HT1080 (cell line): ENCODE results near the gene HFE. TPM values are rescaled to one million over a fixed set of nuclear protein-coding genes. Genes with fewer than 3 reads are reported as not detected.
"Not testable (repeated sequence)": the region's sequence is repeated elsewhere in the genome, so short reads cannot be mapped to it uniquely, and the experiment has no call there.

Source experiments
- DNase-seq: peaks from one replicate; pipeline ENCODE4 v3.0.0-alpha.2; 2015; ENCODE audit warnings: low read depth
- total RNA-seq: library from RNA; depleted of rRNA; stranded (reverse); fragments of >200 nt; shearing (Covaris generic); gene quantifications from 2 replicates; pipeline ENCODE4 v1.2.3, GENCODE V29; 2014

The HFE gene
- total RNA-seq, 1 experiment from 2014 or later, result 3.4 TPM

DNA sequence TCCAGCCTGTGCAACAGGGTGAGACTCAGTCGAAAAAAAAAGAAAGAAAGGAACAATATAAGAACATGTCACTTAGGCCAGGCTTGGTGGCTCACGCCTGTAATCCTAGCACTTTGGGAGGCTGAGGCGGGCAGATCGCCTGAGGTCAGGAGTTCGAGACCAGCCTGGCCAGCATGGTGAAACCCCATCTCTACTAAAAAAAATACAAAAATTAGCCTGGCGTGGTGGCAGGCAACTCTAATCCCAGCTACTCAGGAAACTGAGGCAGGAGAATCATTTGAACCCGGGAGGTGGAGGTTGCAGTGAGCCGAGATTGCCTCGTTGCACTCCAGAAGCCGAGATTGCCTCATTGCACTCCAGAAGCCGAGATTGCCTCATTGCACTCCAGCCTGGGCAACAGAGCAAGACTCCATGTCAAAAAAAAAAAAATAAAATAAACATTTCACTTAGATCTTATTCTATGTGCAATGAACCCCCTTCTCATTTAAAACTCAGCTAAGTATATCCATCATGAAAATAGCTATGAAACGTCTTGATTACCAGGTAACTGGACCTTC lies 28.7 kb upstream of the HFE start:
- not testable (repeated sequence) for DNase-seq

DNA sequence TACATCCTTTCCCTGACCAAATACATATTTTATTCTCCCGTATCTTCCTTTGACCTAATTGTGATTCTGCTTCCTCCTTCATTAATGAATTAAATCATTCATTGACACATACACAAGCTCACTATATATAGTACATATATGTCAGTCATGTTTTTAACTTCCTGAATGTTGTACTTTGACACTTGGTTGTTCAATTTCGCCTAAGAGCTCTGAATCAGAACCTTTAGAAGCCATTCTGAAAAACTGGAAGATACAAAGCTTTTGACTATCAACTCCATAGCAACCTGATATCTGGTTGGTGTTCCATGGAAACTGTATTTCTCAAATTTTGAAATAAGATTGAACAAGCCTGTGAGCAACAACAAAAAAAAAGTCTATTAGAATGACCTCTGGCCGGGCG lies 27.3 kb upstream of the HFE start:
- DNase-seq, result no peak

DNA sequence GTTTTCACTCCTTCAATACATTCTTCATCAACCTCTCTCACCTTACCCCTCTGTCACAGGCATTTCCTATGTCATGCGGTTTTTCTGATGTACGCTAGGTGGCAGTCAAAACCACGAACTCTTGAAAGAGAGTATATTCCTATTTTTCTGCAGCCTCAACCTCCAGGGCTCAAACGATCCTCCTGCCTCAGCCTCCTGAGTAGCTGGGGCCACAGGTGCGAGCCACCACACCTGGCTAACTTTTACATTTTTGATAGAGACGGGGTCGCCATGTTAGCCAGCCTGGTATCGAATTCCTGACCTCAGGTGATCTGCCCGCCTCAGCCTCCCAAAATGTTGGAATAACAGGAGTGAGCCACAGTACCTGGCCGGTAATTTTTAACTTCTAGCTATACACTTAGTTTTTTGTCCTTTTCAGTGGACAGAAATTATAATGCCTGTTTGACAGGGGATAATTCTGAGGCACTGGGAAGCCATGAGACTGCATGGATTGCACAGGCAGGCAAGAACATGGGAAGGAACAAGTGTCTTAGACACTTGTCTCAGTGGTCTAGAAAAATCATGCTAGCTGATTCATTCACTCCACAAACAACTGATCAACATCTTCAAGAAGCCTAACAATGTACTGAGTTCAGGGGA lies 22.5 kb upstream of the HFE start:
- DNase-seq, result peak; percentile 39

DNA sequence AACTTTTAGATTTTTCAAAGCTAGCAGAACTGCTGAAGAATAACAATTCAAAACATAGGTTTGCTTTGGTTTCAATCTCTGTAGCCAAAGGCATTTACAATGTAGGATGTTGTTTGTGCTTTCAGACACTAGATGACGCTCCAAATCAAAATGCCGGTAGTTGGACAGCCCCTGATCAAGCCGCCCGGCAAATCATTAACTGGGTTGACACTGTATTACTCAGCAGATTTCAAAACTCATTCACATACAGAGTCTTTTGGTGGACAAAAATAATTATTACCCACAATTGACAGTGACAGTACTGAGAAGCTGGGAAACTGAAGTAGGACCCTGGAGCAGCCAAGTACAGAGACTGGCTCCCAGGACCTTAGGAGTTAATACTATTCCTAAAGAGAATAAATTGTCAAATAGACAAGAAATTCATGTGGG lies 21.3 kb upstream of the HFE start:
- peak; percentile 76 for DNase-seq

DNA sequence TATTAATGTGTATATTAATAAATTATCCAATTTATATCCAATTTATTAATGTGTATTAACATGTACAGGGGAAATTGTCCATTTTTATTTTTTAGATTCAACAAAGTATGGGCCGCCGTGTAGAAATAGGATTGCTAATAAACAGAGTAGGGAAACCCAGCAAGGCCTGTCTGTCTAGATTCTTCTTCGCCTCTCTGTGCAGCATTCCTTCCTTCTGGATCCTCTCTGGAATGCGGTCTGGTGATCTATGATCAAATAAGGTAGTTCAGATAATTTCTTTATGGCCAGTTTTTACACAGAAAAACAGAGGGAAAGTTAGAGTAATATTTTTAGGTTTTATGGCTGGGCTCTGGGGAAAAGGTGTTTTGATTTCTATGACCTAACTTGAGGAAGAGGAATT lies 19.9 kb upstream of the HFE start:
- no peak for DNase-seq

DNA sequence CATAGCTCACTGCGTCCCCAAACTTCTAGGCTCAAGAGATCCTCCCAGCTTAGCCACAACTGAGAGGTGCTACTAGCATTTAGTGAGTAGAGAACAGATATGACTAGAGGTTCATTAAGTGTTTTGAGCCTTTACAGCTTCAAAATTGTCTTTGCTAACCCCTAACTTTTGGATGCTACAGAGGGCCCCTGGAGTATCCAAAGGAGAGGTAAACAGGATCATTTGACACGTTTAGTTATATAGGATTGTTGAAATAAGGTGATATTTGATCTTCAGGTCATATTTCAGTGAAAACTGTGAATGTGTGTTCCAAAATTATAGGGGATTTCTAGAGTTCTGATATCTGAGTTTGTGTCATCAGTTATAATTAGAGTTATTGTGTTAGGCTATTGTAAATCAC lies 19.2 kb upstream of the HFE start:
- no peak for DNase-seq

DNA sequence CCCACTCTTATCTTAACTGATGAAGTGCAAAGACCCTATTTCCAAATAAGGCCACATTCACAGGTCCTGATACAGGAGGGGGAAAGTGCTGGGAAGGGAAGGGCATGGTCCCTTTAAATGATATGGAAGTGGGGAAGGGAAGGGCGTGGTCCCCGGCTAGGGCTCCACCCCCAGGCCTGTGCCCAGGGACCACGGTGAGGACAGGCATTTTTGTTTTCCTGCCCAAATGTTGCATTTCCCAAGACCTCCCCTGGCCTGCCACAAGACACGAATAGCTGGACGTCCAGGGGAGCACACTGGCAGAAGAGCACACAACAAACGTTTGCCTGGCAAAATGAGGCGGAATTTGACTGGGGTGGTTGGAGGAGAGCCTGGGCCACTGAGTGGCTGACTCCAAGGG lies 16.1 kb upstream of the HFE start:
- DNase-seq, result peak; percentile 11

DNA sequence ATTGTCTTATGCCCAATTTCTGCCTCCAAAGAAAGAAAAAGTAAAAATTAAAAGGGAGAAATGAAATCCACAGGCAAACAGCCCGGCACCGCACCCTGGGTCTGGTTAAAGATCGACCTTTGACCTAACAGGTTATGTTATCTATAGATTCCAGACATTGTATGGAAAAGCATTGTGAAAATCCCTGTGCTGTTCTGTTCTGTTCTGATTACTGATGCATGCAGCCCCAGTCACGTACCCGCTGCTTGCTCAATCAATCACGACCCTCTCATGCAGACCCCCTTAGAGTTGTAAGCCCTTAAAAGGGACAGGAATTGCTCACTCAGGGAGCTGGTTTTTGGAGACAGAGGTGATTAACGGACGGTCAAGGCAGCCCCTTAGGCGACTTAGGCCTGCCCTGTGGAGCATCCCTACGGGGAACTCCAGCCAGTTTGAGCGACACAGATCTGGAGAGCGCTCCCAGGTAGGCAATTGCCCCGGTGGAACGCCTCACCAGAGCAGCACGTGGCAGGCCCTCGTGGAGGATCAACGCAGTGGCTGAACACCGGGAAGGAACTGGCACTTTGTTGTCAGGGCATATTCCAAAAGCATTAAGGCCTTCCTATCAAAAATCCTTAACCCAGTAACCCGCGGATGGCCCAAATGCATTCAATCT lies 12.0 kb upstream of the HFE start:
- no peak for DNase-seq

DNA sequence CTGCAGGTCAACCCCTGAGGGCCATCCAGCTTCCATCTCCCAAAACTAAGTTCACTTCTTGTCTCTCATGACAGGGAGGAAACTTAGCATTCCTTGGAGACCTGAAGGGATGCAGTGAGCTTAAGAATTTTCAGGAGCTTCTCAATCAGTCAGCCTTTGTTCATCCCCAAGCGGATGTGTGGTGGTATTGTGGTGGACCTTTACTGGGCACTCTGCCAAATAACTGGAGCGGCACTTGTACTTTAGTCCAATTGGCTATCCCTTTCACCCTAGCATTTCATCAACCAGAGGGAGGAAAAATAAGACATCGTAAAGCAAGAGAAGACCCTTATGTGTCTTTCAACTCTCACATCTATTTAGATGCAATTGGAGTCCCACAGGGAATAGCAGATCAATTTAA lies 9.2 kb upstream of the HFE start:
- DNase-seq, result peak; percentile 77

DNA sequence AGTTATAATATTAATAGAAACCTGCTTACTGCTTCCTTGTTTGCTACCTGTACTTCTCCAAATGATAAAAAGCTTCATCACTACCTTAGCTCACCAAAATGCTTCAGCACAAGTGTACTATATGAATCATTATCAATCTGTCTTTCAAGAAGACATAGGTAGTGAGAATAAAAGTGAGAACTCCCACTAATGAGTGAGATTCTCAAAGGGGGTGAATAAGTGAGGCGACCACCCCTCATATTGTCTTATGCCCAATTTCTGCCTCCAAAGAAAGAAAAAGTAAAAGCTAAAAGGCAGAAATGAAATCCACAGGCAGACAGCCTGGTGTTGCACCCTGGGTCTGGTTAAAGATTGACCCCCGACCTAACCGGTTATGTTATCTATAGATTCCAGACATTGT lies 6.1 kb upstream of the HFE start:
- not testable (repeated sequence) for DNase-seq

DNA sequence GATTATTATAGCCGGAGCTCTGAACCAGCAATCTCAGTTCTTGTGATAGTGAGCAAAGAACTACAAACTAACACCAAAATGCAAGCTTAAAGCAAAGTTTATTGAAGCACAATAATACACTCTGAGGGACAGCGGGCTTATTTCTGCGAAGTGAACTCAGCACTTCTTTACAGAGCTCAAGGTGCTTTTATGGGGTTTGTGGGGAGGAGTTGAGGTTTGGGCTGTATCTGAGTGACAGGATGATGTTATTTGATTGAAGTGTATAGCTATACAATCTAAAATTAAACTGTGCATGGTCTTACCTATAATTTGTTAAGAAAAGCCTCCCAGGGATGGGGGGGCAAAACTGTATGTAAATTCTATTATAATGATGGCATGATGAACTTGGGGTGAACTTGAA lies 1.0 kb upstream of the HFE start:
- DNase-seq, result no peak

DNA sequence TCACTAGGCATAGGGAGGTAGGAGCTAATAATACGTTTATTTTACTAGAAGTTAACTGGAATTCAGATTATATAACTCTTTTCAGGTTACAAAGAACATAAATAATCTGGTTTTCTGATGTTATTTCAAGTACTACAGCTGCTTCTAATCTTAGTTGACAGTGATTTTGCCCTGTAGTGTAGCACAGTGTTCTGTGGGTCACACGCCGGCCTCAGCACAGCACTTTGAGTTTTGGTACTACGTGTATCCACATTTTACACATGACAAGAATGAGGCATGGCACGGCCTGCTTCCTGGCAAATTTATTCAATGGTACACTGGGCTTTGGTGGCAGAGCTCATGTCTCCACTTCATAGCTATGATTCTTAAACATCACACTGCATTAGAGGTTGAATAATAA lies 1.1 kb downstream of the HFE start:
- DNase-seq, result no peak

DNA sequence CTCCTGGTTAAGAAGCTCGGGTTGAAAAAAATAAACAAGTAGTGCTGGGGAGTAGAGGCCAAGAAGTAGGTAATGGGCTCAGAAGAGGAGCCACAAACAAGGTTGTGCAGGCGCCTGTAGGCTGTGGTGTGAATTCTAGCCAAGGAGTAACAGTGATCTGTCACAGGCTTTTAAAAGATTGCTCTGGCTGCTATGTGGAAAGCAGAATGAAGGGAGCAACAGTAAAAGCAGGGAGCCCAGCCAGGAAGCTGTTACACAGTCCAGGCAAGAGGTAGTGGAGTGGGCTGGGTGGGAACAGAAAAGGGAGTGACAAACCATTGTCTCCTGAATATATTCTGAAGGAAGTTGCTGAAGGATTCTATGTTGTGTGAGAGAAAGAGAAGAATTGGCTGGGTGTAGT lies 2.0 kb downstream of the HFE start:
- no peak for DNase-seq

DNA sequence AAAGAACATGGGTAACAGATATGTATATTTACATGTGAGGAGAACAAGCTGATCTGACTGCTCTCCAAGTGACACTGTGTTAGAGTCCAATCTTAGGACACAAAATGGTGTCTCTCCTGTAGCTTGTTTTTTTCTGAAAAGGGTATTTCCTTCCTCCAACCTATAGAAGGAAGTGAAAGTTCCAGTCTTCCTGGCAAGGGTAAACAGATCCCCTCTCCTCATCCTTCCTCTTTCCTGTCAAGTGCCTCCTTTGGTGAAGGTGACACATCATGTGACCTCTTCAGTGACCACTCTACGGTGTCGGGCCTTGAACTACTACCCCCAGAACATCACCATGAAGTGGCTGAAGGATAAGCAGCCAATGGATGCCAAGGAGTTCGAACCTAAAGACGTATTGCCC lies 5.2 kb downstream of the HFE start:
- DNase-seq, result no peak

DNA sequence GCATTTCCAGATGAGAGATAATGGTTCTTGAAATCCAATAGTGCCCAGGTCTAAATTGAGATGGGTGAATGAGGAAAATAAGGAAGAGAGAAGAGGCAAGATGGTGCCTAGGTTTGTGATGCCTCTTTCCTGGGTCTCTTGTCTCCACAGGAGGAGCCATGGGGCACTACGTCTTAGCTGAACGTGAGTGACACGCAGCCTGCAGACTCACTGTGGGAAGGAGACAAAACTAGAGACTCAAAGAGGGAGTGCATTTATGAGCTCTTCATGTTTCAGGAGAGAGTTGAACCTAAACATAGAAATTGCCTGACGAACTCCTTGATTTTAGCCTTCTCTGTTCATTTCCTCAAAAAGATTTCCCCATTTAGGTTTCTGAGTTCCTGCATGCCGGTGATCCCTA lies 6.8 kb downstream of the HFE start:
- DNase-seq, result no peak

DNA sequence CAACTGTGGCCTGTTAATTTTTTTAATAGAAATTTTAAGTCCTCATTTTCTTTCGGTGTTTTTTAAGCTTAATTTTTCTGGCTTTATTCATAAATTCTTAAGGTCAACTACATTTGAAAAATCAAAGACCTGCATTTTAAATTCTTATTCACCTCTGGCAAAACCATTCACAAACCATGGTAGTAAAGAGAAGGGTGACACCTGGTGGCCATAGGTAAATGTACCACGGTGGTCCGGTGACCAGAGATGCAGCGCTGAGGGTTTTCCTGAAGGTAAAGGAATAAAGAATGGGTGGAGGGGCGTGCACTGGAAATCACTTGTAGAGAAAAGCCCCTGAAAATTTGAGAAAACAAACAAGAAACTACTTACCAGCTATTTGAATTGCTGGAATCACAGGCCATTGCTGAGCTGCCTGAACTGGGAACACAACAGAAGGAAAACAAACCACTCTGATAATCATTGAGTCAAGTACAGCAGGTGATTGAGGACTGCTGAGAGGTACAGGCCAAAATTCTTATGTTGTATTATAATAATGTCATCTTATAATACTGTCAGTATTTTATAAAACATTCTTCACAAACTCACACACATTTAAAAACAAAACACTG lies 10.1 kb downstream of the HFE start:
- DNase-seq, result peak; percentile 56

DNA sequence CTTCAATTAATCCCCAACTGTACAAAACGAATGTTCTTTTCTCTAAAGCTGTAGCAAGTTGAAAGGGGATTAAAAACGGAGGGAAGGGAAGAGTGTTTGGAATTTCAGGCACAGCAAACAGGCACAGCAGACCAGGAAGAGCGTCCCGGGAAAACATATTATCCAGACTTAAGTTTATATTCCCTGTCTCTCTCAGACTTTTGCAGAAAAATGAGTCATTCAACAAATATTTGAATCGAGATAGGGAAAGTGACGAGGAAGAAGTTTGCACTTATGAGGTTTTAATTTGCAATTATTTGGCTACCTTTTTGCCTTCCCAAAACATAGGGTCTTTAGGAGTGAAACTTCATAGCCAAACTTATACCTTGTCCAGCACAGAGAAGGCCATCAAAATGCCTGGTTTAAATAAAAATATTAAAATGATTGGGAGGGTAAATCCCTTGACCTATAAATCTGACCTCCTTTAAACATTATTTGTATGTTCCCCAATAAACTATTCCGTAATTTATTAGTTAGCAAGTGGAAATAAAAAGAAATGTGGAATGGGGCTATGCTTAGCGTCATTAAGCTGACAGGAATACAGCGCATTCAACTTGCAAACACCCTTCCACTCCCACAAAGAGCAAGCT lies 16.0 kb downstream of the HFE start:
- peak; percentile 71 for DNase-seq

DNA sequence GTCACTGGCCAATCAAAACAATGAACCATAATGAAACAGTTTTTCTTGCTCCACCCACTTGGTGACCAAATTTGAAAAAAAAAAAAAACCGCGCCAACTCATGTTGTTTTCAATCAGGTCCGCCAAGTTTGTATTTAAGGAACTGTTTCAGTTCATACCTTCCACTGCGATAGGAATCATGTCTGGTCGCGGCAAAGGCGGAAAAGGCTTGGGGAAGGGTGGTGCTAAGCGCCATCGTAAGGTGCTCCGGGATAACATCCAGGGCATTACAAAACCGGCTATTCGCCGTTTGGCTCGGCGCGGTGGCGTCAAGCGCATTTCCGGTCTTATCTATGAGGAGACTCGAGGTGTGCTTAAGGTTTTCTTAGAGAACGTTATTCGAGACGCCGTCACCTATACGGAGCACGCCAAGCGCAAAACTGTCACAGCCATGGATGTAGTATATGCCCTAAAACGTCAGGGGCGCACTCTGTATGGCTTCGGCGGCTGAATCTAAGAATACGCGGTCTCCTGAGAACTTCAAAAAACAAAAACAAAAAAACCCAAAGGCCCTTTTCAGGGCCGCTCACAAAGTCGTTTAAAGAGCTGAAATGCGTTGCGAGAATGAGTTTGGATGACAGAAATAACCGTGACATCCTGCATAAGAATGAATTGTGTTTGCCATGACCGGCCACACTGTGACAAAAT lies 16.7 kb downstream of the HFE start:
- peak; percentile 98 for DNase-seq

DNA sequence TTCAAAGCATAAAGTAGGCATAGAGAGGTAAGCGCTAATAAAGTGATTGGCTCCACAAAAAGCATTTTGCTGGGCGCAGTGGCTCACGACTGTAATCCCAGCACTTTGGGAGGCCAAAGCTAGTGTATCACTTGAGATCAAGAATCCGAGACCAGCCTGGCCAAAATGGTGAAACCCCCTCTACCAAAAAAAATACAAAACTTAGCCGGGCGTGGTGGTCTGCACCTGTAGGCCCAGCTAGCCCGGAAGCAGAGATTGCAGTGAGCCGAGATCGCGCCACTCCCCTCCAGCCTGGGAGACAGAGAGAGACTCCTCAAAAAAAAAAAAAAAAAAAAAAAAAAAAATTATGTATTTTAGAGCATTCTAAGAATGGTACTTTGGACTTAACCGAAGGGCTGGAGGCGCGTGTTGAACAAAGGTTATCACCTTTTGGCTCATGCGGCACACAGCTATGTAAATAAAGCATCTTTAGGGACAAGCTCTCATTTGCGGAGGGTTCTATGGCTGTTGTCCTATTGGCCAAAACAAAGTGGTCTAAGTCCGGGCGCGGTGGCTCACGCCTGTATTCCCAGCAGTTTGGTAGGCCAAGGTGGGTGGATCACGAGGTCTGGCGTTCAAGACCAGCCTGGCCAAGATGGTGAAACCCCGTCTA lies 17.4 kb downstream of the HFE start:
- no peak for DNase-seq

DNA sequence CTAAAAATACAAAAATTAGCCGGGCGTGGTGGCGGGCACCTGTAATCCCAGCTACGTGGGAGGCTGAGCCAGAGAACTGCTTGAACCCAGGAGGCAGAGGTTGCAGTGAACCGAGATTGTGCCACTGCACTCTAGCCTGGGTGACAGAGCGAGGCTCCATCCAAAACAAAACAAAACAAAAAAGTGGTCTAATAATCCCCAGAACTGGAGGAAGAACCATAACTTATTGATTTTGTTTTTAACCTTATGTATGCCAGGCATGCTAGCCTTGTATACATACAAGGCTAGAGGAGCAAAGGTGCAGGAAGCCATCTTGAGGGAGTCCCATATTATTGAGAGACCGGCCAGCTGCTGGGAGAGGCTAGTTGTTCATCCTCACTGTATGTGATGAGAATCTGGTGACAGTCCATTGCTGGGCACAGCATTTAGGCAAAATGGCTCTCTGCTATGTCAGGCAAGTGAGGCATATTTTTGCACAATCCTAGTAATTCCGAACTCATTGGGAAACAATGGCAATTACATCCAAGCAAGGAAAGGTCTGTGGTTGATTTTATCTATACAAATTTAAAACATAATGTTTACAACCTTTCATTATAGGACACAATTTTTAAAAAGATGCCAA lies 18.0 kb downstream of the HFE start:
- no peak for DNase-seq

DNA sequence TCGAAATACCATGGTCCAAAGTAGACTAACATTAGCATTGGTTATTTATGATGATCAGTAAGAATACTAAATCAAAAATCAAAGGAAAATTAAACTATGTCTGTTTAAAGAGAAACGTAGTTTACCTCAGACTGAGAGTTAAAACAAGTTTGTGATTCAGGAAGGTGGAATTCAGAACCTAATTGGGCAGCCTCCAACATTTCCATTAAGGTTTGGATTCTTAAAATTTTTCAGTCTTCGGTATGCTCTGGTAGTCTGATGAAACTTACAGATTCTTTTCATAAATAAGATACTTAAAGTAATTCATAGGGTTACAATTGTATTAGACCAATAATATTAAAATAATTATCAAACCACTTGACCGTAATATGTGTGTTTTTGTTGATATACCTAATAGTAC lies 18.6 kb downstream of the HFE start:
- no peak for DNase-seq
